IMR-90 (cell line): ENCODE results near the gene COL3A1. TPM values are rescaled to one million over a fixed set of nuclear protein-coding genes. Genes with fewer than 3 reads are reported as not detected.

ENCODE experiments used
- ATAC-seq: fragments of 200-7000 bp; cut with Tn5 transposase; 2 replicates; pipeline ENCODE4 v1.9.1; 2020; ENCODE audit warnings: low read depth, mild to moderate bottlenecking, moderate library complexity
- BruUV-seq: library from RNA; stranded (reverse); fragments of 400-500 nt; replicated peaks from 2 replicates; lab custom pipeline; 2021; lab: Mats Ljungman, UMichigan
- CTCF ChIA-PET: fragments of 300-600 bp; formaldehyde crosslinking; extraction: SDS; loops from one replicate; lab custom pipeline; 2021; ENCODE audit warnings: antibody characterized with exemption; lab: Yijun Ruan, JAX
- POLR2A ChIA-PET: fragments of 300-600 bp; sonication (Branson Sonifier 250); formaldehyde crosslinking; loops from one replicate; lab custom pipeline; 2022; ENCODE audit warnings: antibody characterized with exemption; ENCODE audit not compliant: unreplicated experiment; lab: Charles Lee
- DNase-seq: peaks from one replicate; pipeline ENCODE4 v3.0.0; 2013
- H2AFZ ChIP-seq: replicated peaks from 2 replicates; pipeline ENCODE3; 2013; ENCODE audit warnings: low read length, mild to moderate bottlenecking; ENCODE audit not compliant: poor library complexity
- H2AK5ac ChIP-seq: 2 replicates; pipeline ENCODE4 v1.6.1; 2013; ENCODE audit warnings: low read depth, low read length, inconsistent platforms
- H2AK9ac ChIP-seq: replicated peaks from 2 replicates; pipeline ENCODE3; 2013; ENCODE audit warnings: mild to moderate bottlenecking, low read depth, low read length, moderate library complexity; ENCODE audit not compliant: poor library complexity
- H2BK120ac ChIP-seq: 2 replicates; pipeline ENCODE4 v1.6.1; 2013; ENCODE audit warnings: low read depth, low read length, inconsistent platforms
- H2BK15ac ChIP-seq: 3 replicates; pipeline ENCODE4 v1.6.1; 2013; ENCODE audit warnings: low read depth, low read length, inconsistent platforms
- H2BK20ac ChIP-seq: 2 replicates; pipeline ENCODE4 v1.6.1; 2013; ENCODE audit warnings: low read depth, mild to moderate bottlenecking, inconsistent platforms, low read length, moderate library complexity
- H2BK5ac ChIP-seq: 2 replicates; pipeline ENCODE4 v1.6.1; 2013; ENCODE audit warnings: mild to moderate bottlenecking, low read depth, low read length, inconsistent platforms; ENCODE audit not compliant: poor library complexity, severe bottlenecking
- H3K14ac ChIP-seq: replicated peaks from 2 replicates; pipeline ENCODE4 v1.6.1; 2013; ENCODE audit warnings: low read depth, low read length, inconsistent platforms
- H3K18ac ChIP-seq: 2 replicates; pipeline ENCODE4 v1.6.1; 2013; ENCODE audit warnings: low read depth, low read length, control low read depth
- H3K23ac ChIP-seq: 2 replicates; pipeline ENCODE4 v1.6.1; 2013; ENCODE audit warnings: low read depth, low read length, inconsistent platforms
- H3K27ac ChIP-seq: 2 replicates; pipeline ENCODE4 v1.5.1; 2013; ENCODE audit warnings: mild to moderate bottlenecking, control low read depth, low read length; ENCODE audit not compliant: insufficient read depth
- H3K27me3 ChIP-seq: 2 replicates; pipeline ENCODE4 v1.6.1; 2013; ENCODE audit warnings: low read length; ENCODE audit not compliant: control insufficient read depth, insufficient read depth
- H3K36me3 ChIP-seq: 2 replicates; pipeline ENCODE4 v1.6.1; 2013; ENCODE audit warnings: low read length, mixed read lengths; ENCODE audit not compliant: control insufficient read depth, insufficient read depth
- H3K4ac ChIP-seq: 2 replicates; pipeline ENCODE4 v1.6.1; 2013; ENCODE audit warnings: low read depth, low read length, inconsistent platforms
- H3K4me1 ChIP-seq: 2 replicates; pipeline ENCODE4 v1.6.1; 2013; ENCODE audit warnings: low read length, mixed read lengths; ENCODE audit not compliant: control insufficient read depth, insufficient read depth
- H3K4me2 ChIP-seq: 2 replicates; pipeline ENCODE4 v1.6.1; 2013; ENCODE audit warnings: low read depth, mild to moderate bottlenecking, control low read depth, low read length, moderate library complexity
- H3K4me3 ChIP-seq: 2 replicates; pipeline ENCODE4 v1.5.1; 2013; ENCODE audit warnings: low read depth, mild to moderate bottlenecking, control low read depth, low read length, moderate library complexity; ENCODE audit not compliant: insufficient read depth
- H3K56ac ChIP-seq: 2 replicates; pipeline ENCODE4 v1.6.1; 2013; ENCODE audit warnings: low read length, inconsistent platforms; ENCODE audit not compliant: insufficient read depth; ENCODE audit errors: extremely low read depth
- H3K79me1 ChIP-seq, 2 experiments: 2 replicates each; pipeline ENCODE4 v1.6.1; 2013; ENCODE audit warnings: low read length in 2 of 2, inconsistent platforms in 1 of 2, low read depth in 1 of 2
- H3K9ac ChIP-seq: 2 replicates; pipeline ENCODE4 v1.6.1; 2013; ENCODE audit warnings: low read depth, low read length, control low read depth
- H3K9me1 ChIP-seq: 2 replicates; pipeline ENCODE4 v1.6.1; 2013; ENCODE audit warnings: low read length, inconsistent platforms; ENCODE audit not compliant: insufficient read depth
- H3K9me3 ChIP-seq: 2 replicates; pipeline ENCODE4 v1.6.1; 2013; ENCODE audit warnings: low read length; ENCODE audit not compliant: control insufficient read depth, insufficient read depth
- H4K20me1 ChIP-seq: 2 replicates; pipeline ENCODE4 v1.6.1; 2013; ENCODE audit warnings: low read length, inconsistent platforms; ENCODE audit not compliant: insufficient read depth
- H4K5ac ChIP-seq: 2 replicates; pipeline ENCODE4 v1.6.1; 2013; ENCODE audit warnings: mild to moderate bottlenecking, low read depth, low read length, control low read depth
- H4K8ac ChIP-seq, 2 experiments: 2 replicates each; pipeline ENCODE4 v1.6.1; 2013; ENCODE audit warnings: low read depth in 2 of 2, low read length in 2 of 2, control low read depth in 1 of 2, inconsistent platforms in 1 of 2
- H4K91ac ChIP-seq: 2 replicates; pipeline ENCODE4 v1.6.1; 2013; ENCODE audit warnings: low read depth, low read length, inconsistent platforms; ENCODE audit not compliant: insufficient read depth
- CEBPB ChIP-seq: IDR thresholded peaks from 2 replicates; pipeline ENCODE4 v1.6.1; 2012; ENCODE audit warnings: low read depth, low read length, improper control_type of control experiment
- CHD1 ChIP-seq: IDR thresholded peaks from 2 replicates; pipeline ENCODE4 v1.6.1; 2012; ENCODE audit warnings: low read depth, low read length, improper control_type of control experiment
- CTCF ChIP-seq: conservative IDR thresholded peaks from 2 replicates; pipeline ENCODE4 v1.5.1; 2012; ENCODE audit warnings: mild to moderate bottlenecking, low read depth, low read length, improper control_type of control experiment
- ELK1 ChIP-seq: fragments of 150-350 bp; IDR thresholded peaks from 2 replicates; pipeline ENCODE4 v1.6.1; 2016; ENCODE audit warnings: low read depth, mild to moderate bottlenecking, low read length, moderate library complexity, borderline replicate concordance
- FOS ChIP-seq: fragments of 150-350 bp; IDR thresholded peaks from 2 replicates; pipeline ENCODE4 v1.6.1; 2016; ENCODE audit warnings: low read depth, low read length
- MAZ ChIP-seq: IDR thresholded peaks from 2 replicates; pipeline ENCODE4 v1.6.1; 2012; ENCODE audit warnings: low read depth, mild to moderate bottlenecking, low read length, improper control_type of control experiment, moderate library complexity, borderline replicate concordance
- MXI1 ChIP-seq: IDR thresholded peaks from 2 replicates; pipeline ENCODE4 v1.6.1; 2012; ENCODE audit warnings: low read depth, mild to moderate bottlenecking, low read length, moderate library complexity, borderline replicate concordance
- NFE2L2 ChIP-seq: fragments of 150-350 bp; IDR thresholded peaks from 2 replicates; pipeline ENCODE4 v1.6.1; 2016; ENCODE audit warnings: low read depth, mild to moderate bottlenecking, low read length
- POLR2A ChIP-seq: IDR thresholded peaks from 2 replicates; pipeline ENCODE4 v1.6.1; 2012; ENCODE audit warnings: mild to moderate bottlenecking, low read depth, low read length
- RCOR1 ChIP-seq: IDR thresholded peaks from 2 replicates; pipeline ENCODE4 v1.6.1; 2012; ENCODE audit warnings: mild to moderate bottlenecking, low read length, improper control_type of control experiment; ENCODE audit not compliant: insufficient replicate concordance
- SMC3 ChIP-seq: fragments of 150-350 bp; IDR thresholded peaks from 2 replicates; pipeline ENCODE4 v1.6.1; 2016; ENCODE audit warnings: low read depth, mild to moderate bottlenecking, antibody characterized with exemption, low read length, moderate library complexity
- USF2 ChIP-seq: fragments of 150-350 bp; IDR thresholded peaks from 2 replicates; pipeline ENCODE4 v1.6.1; 2017; ENCODE audit warnings: mild to moderate bottlenecking, antibody characterized with exemption, low read length, low read depth
- WGBS, 2 experiments: methylation state at CpG; one replicate each; pipeline versions ENCODE4 v1.1.5 to v1.1.7; 2013; ENCODE audit warnings: missing lambda C conversion rate in 2 of 2; ENCODE audit not compliant: insufficient read length in 1 of 2; ENCODE audit errors: extremely low coverage in 2 of 2; 5-methylcytosine and 5-hydroxymethylcytosine counted together
- dilution Hi-C: fragments of 300-500 bp; cut with HindIII; formaldehyde crosslinking; loops from one replicate; pipeline ENCODE4 v1.14.3; 2018; ENCODE audit warnings: low sequenced_read_pairs; ENCODE audit not compliant: unreplicated experiment
- in situ Hi-C: fragments of 300-500 bp; cut with MboI; formaldehyde crosslinking; loops from 3 replicates; pipeline ENCODE4 v1.14.3; 2019; ENCODE audit warnings: low sequenced_read_pairs, inconsistent platforms, mixed read lengths
- intact Hi-C: fragments of 100-400 bp; cut with micrococcal nuclease; formaldehyde crosslinking; loops from 2 replicates; pipeline ENCODE4 v1.10.0; 2022
- polyA plus RNA-seq, 3 experiments: library from polyadenylated mRNA; depleted of rRNA; stranded (reverse); fragments of >200 nt; gene quantifications; 2 replicates each; pipeline ENCODE4 v1.2.3, GENCODE V29; 2012; ENCODE audit warnings: low replicate concordance in 1 of 3
- total RNA-seq: library from RNA; depleted of rRNA; stranded (reverse); fragments of >200 nt; gene quantifications from 2 replicates; pipeline ENCODE4 v1.2.3, GENCODE V29; 2012

COL3A1 gene
- total and polyA plus RNA-seq, 2 of the 4 experiments (the other 2 are of a cell fraction) = 402 to 408 TPM

- no peak for TF ChIP-seq ELK1
- TF ChIP-seq CHD1 = no peak
- TF ChIP-seq CEBPB = no peak
Observed at GRCh38 chr2:189014449-189015138, 40.4 kb downstream of the COL3A1 start (continued).

DNA sequence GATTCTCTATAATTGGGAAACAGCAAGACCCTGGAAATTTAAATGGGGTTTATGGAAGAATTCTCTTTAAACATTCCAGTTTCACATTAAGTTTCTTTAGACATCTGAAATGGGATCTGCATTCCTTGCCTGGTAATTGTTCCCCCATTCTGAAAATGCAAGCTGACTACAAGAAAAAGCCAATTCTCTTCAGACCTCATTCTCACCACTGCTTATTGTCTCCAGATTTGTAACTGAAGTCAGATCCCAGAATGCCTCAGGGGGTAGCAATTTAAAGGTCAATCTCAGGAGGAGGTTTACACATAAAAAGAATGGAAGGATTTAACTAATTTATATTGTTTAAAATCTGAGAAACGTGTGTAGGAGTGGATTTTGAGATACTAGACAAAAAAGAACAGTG lies 41.2 kb downstream of the COL3A1 start:
- H2BK15ac ChIP-seq = no peak overlapping the region; the same call in 1 of the 3 replicates
- H3K36me3 ChIP-seq = peaks cover 18% of the 10 kb centered on the region
- TF ChIP-seq CTCF = no peak
- TF ChIP-seq MAZ = no peak
- TF ChIP-seq SMC3 = no peak
- TF ChIP-seq MXI1 = no peak
- TF ChIP-seq POLR2A = no peak
- no peak for TF ChIP-seq NFE2L2
- TF ChIP-seq FOS = no peak
- TF ChIP-seq RCOR1 = no peak
- TF ChIP-seq USF2 = no peak
- no peak overlapping the region for H3K9ac ChIP-seq
- H3K79me1 ChIP-seq = peaks cover 3% of the 10 kb centered on the region in 2 experiments; a peak in 3 of 4 replicates
- H2AK5ac ChIP-seq = peak overlapping the region; percentile 83
- H2AK9ac ChIP-seq = no peak overlapping the region
- BruUV-seq = no TSS peak
- peaks cover 4% of the 10 kb centered on the region; the same call in 1 of the 2 replicates for H3K9me1 ChIP-seq
- ChIA-PET POLR2A (interaction anchor here (0.7 kb wide), 1 partner anchor 397 kb away, joined by 4 read pairs; no protein-coding TSS in a partner anchor), CTCF (no interaction called here)
- peak overlapping the region; percentile 65; the same call in 1 of the 2 replicates for H3K23ac ChIP-seq
- peak overlapping the region; percentile 72 to 74; a peak in 3 of 4 replicates for H4K8ac ChIP-seq
- peak overlapping the region; percentile 76; the same call in 1 of the 2 replicates for H3K27ac ChIP-seq
- peak overlapping the region; percentile 68 for H4K91ac ChIP-seq
- peak overlapping the region; percentile 92 for H2BK120ac ChIP-seq
- H3K4me2 ChIP-seq = no peak overlapping the region
- no peaks in the 10 kb centered on the region for H3K27me3 ChIP-seq
- peak overlapping the region; percentile 79 for H2BK5ac ChIP-seq
- H3K4ac ChIP-seq = peak overlapping the region; percentile 79; the same call in 1 of the 2 replicates
- ATAC-seq (no peak), DNase-seq (no peak)
- peak overlapping the region; percentile 91 for H2BK20ac ChIP-seq
- in situ Hi-C loops = no loop called here
- no peak overlapping the region for H2AFZ ChIP-seq
- no CpG with 5 or more reads among the region's 1 CpG for WGBS, 2 experiments
- H3K4me3 ChIP-seq = no peak overlapping the region
- no peaks in the 10 kb centered on the region for H3K9me3 ChIP-seq
- peak overlapping the region; percentile 83 for H3K18ac ChIP-seq
- peaks cover 11% of the 10 kb centered on the region for H3K4me1 ChIP-seq
- intact Hi-C loops = loop anchor here (5.0 kb wide), 2 partner anchors 332 to 397 kb away; no protein-coding TSS in a partner anchor
- dilution Hi-C loops = no loop called here
- no peaks in the 10 kb centered on the region for H4K20me1 ChIP-seq
- H3K56ac ChIP-seq = no peak overlapping the region; the same call in 1 of the 2 replicates
- peak overlapping the region; percentile 85 for H3K14ac ChIP-seq
- H4K5ac ChIP-seq = peak overlapping the region; percentile 65
